Esophagus muscularis mucosa (tissue), 4 donors: ENCODE data around the gene ACP4.

Experiments
- CTCF ChIP-seq, 3 experiments: fragments of 200-600 bp in 2 of 3; fragments of 450-650 bp in 1 of 3; sonication (generic) in 2 of 3; IDR thresholded peaks; one replicate each; pipeline ENCODE4 v1.5.1; 2017 to 2019; ENCODE audit warnings: antibody characterized with exemption in 3 of 3, mild to moderate bottlenecking in 2 of 3, moderate library complexity in 1 of 3
- EP300 ChIP-seq: sonication (generic); formaldehyde crosslinking; IDR thresholded peaks from one replicate; pipeline ENCODE4 v1.6.1; 2017; ENCODE audit warnings: antibody characterized with exemption
- POLR2A ChIP-seq: fragments of 450-650 bp; IDR thresholded peaks from one replicate; pipeline ENCODE4 v1.6.1; 2017; ENCODE audit warnings: antibody characterized with exemption, moderate library complexity, mild to moderate bottlenecking, low read depth
- POLR2AphosphoS5 ChIP-seq, 2 donors: sonication (generic); formaldehyde crosslinking; IDR thresholded peaks; one replicate each; pipeline ENCODE4 v1.6.1; 2017; ENCODE audit warnings: antibody characterized with exemption in 2 of 2

GRCh38 chr19:50794876-50795663 lies 4.9 kb downstream of the ACP4 start:
- TF ChIP-seq CTCF (IDR thresholded peaks at IDR 0.05), result no peak
- TF ChIP-seq POLR2A, result no peak
- TF ChIP-seq POLR2AphosphoS5 (IDR thresholded peaks at IDR 0.05), result no peak
- no peak for TF ChIP-seq EP300
